Kidney (tissue), 14 donors: ENCODE measurements around the gene LIMK1. TPM values are rescaled to one million over a fixed set of nuclear protein-coding genes. Genes with fewer than 3 reads are reported as not detected.

Source experiments
- DNase-seq, 5 donors: peaks; one replicate each; pipeline ENCODE4 v3.0.0-alpha.2; 2013 to 2020
- FAIRE-seq: peaks from 2 replicates; lab custom pipeline; 2012; peaks lifted over from hg19 to GRCh38; lab: Jason Lieb, UNC
- H3K27ac ChIP-seq, 2 donors: one replicate each; pipeline ENCODE4 v1.7.0; 2013; ENCODE audit warnings: low read depth in 2 of 2, low read length in 2 of 2, inconsistent platforms in 1 of 2
- H3K27me3 ChIP-seq: one replicate; pipeline ENCODE4 v1.7.1; 2013; ENCODE audit warnings: low read length, inconsistent platforms; ENCODE audit not compliant: control insufficient read depth, insufficient read depth
- H3K36me3 ChIP-seq, 3 donors: one replicate each; pipeline versions ENCODE4 v1.7.0 to v1.7.1; 2013; ENCODE audit warnings: low read length in 3 of 3, control low read depth in 1 of 3, inconsistent platforms in 1 of 3; ENCODE audit not compliant: insufficient read depth in 3 of 3, control insufficient read depth in 2 of 3
- H3K4me1 ChIP-seq, 3 donors: one replicate each; pipeline versions ENCODE4 v1.7.0 to v1.7.1; 2013; ENCODE audit warnings: low read length in 3 of 3, inconsistent platforms in 1 of 3, low read depth in 1 of 3; ENCODE audit not compliant: control insufficient read depth in 2 of 3, insufficient read depth in 2 of 3
- H3K4me3 ChIP-seq, 3 donors: one replicate each; pipeline versions ENCODE4 v1.7.0 to v1.8.1; 2013; ENCODE audit warnings: low read length in 3 of 3, control low read depth in 1 of 3, inconsistent platforms in 1 of 3
- H3K9ac ChIP-seq, 3 donors: one replicate each; pipeline versions ENCODE4 v1.7.0 to v1.7.1; 2013; ENCODE audit warnings: low read length in 3 of 3, control low read depth in 1 of 3, inconsistent platforms in 1 of 3
- H3K9me3 ChIP-seq, 3 donors: one replicate each; pipeline versions ENCODE4 v1.7.0 to v1.7.1; 2013; ENCODE audit warnings: low read length in 3 of 3, control low read depth in 1 of 3, inconsistent platforms in 1 of 3; ENCODE audit not compliant: control insufficient read depth in 2 of 3, insufficient read depth in 1 of 3
- intact Hi-C: fragments of 100-400 bp; cut with DNase I; formaldehyde crosslinking; loops from one replicate; pipeline ENCODE4 v1.11.1; 2022
- polyA plus RNA-seq: library from polyadenylated mRNA; stranded (reverse); fragments of 350-450 nt; fragmentation: Illumina TruSeq; extraction: RNeasy Lipid Tissue Mini Kit (QIAGEN cat#74804); gene quantifications from one replicate; pipeline ENCODE4 v1.2.3, GENCODE V29; 2014; ENCODE audit warnings: low read depth, low replicate concordance; ENCODE audit not compliant: insufficient read depth
- total RNA-seq: library from RNA; stranded (reverse); fragmentation: NEBNext Ultra II Directional; extraction: Animal tissue kit (Norgen Biotek cat#: 25700); gene quantifications from one replicate; pipeline ENCODE4 v1.2.1, GENCODE V29; 2021
- TF ChIP-seq, protein P1 (sequence below): IDR thresholded peaks from 3 replicates; pipeline ENCODE4 v1.5.1; 2012; ENCODE audit warnings: mild to moderate bottlenecking, moderate library complexity, borderline replicate concordance; ENCODE audit not compliant: insufficient read depth; ENCODE audit errors: extremely low read depth
- donor health status: control.
- donor health status: control.
- donor health status: control.
- donor health status: control.
- donor health status: control.
- donor health status: DM: yes; HTN: yes; CAD: no.
- donor health status: Normal renal cell carcinoma (clear cell type).

LIMK1 gene
- total and polyA plus RNA-seq, 2 donors from 2014 or later: 9.1 to 23.8 TPM

- no peaks in the 10 kb centered on the region for H3K4me1 ChIP-seq
- H3K9ac ChIP-seq: no peak overlapping the region
- no peak overlapping the region for H3K27ac ChIP-seq
- TF ChIP-seq, protein P1, sequence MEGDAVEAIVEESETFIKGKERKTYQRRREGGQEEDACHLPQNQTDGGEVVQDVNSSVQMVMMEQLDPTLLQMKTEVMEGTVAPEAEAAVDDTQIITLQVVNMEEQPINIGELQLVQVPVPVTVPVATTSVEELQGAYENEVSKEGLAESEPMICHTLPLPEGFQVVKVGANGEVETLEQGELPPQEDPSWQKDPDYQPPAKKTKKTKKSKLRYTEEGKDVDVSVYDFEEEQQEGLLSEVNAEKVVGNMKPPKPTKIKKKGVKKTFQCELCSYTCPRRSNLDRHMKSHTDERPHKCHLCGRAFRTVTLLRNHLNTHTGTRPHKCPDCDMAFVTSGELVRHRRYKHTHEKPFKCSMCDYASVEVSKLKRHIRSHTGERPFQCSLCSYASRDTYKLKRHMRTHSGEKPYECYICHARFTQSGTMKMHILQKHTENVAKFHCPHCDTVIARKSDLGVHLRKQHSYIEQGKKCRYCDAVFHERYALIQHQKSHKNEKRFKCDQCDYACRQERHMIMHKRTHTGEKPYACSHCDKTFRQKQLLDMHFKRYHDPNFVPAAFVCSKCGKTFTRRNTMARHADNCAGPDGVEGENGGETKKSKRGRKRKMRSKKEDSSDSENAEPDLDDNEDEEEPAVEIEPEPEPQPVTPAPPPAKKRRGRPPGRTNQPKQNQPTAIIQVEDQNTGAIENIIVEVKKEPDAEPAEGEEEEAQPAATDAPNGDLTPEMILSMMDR: no peak
- H3K4me3 ChIP-seq: no peak overlapping the region
- FAIRE-seq: no peak
- H3K36me3 ChIP-seq: peaks cover 0 to 10% (median 3%) of the 10 kb centered on the region in 3 donors
- intact Hi-C loops: no loop called here
- no peaks in the 10 kb centered on the region for H3K9me3 ChIP-seq
- no peaks in the 10 kb centered on the region for H3K27me3 ChIP-seq
- peak in 3 of 5 donors; percentile 8 to 81 (median 68) for DNase-seq
Observed at GRCh38 chr7:74051193-74051592, 32.4 kb upstream of the LIMK1 start.

DNA sequence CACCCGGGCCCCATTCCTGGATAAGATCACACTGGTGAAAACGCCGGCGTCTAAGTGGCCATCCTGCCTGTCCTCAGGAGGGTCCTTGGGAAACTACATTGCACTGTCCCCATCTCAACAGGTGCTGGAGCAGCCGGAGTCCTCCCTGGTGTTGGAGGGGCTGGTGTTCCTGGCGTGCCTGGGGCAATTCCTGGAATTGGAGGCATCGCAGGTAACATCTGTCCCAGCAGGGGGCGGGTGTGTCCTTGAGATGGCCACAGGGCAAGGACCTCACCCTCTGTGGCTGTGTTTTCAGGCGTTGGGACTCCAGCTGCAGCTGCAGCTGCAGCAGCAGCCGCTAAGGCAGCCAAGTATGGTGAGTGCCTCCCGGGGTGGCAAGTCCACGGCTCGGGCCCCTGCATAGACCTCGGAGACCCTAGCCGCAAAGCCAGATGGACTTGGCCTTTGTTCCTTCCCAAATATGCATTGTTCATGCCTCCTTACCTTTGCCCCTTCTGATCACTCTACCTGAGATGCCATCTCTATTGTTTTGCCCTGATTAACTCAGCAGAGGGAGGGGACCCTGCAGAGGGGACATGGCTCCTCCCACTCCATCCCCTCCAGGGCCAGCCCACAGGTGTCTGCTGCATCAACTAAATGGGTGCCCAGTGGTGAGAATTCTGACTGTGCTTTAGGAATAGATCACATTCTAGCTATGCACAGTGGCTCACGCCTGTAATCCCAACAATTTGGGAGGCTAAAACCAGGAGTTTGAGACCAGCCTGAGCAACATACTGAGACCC, 31.8 kb upstream of the LIMK1 start:
- no peak for FAIRE-seq
- Histone ChIP-seq H3K27ac (no peak overlapping the region), H3K4me3 (no peak overlapping the region), H3K4me1 (no peaks in the 10 kb centered on the region), H3K9me3 (no peaks in the 10 kb centered on the region), H3K36me3 (peaks cover 0 to 10% (median 3%) of the 10 kb centered on the region in 3 donors), H3K9ac (no peak overlapping the region), H3K27me3 (no peaks in the 10 kb centered on the region)
- TF ChIP-seq, protein P1: no peak
- intact Hi-C loops: no loop called here
- peak in 3 of 5 donors; percentile 17 to 73 (median 43) for DNase-seq

DNA sequence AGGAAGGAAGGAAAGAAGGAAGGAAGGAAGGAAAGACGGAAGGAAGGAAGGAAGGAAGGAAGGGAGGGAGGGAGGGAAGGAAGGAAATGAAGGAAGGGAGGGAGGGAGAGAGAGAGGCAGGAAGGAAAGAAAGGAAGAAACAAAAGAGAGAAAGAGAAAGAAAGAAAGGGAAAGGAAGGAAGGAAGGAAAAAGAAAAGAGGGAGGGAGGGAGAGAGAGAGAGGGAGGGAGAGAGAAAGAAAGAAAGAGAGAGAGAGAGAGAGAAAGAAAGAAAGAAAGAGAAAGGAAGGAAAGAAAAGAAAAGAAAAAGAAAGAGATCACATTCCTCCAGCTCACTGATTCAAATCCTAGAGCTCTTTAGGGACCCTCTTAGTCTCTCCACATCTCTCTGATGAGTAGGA, 31.0 kb upstream of the LIMK1 start:
- no peaks in the 10 kb centered on the region for H3K9me3 ChIP-seq
- H3K27ac ChIP-seq: no peak overlapping the region
- intact Hi-C loops: no loop called here
- no peak overlapping the region for H3K9ac ChIP-seq
- DNase-seq (no peak), FAIRE-seq (no peak)
- TF ChIP-seq, protein P1: no peak
- H3K4me3 ChIP-seq: no peak overlapping the region
- H3K36me3 ChIP-seq: peaks cover 0 to 10% (median 3%) of the 10 kb centered on the region in 3 donors
- H3K4me1 ChIP-seq: no peaks in the 10 kb centered on the region
- H3K27me3 ChIP-seq: no peaks in the 10 kb centered on the region
